GM18505 (cell line): ENCODE measurements around the gene WSB2.

Source experiments
- ATAC-seq: cut with Tn5 transposase; IDR thresholded peaks from one replicate; pipeline ENCODE4 v1.9.1; 2021; ENCODE audit not compliant: unreplicated experiment
- POLR2A ChIP-seq: IDR thresholded peaks from 4 replicates; pipeline ENCODE4 v1.6.1; 2011; ENCODE audit warnings: borderline replicate concordance; ENCODE audit not compliant: insufficient read depth, insufficient read length; ENCODE audit errors: extremely low read depth

WSB2 gene

DNA sequence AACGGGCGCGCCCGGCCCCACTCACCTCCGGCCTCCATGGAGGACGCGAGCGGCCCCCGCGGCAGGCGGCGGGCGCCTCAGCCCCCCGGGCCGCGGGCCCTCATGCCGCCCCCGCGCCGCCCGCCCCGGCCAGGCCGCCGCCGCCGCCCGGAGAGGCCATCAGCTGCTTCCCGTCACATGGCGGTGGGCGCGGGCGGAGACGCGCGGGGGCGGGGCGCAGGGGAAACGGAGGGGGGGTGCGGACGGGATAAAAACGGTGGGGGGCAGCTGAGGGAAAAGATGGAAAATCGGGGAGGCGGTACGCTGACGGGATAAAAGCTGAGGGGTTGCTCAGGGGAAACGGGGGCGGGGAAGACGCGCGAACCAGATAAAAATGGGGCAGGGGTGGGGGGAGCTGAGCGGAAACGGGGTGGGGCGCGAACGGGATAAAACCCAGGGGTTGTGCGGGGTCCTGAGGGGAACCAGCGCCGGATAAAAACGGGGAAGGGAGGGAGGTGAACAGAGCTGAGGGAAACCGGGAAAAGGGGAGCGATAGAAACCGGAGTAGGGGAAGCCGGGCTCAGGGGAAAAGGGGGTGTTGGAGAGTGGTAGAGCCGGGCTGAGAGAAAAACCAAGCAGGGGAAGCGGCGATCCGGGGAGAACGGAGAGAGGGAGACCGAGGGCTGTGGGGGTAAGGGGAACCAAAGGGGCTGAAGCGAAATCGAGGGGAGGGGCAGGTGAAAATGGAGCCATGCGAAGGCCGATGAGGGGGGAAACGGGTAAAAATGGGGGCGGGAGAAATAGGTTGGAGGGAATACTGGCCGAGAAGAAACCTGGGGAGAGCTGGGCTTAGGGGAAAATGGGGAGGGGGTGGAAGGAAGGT, at the start of gene WSB2:
Gene WSB2 (minus strand): TSS at position 169 of the 862 bp plus-strand sequence. CDS start 131 bp downstream, at position 38.
- ATAC-seq: peak; percentile 44
- no peak for TF ChIP-seq POLR2A

DNA sequence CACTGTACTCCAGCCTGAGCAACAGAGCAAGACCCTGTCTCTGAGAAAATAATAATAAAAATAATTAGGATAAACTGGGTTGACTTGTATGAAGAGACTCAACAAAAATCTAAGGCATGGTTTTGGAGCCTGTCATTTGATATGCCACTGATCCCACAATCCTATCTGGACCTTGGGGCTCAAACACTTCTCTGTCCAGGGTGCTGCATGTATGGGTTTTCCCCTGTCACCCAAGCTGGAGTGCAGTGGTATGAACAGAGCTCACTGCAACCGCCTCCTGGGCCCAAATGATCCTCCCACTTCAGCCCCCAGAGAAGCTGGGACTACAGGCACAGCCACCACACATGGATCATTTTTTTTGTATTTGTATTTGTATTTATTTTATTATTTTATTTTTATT, 48.1 kb upstream of the WSB2 start:
- TF ChIP-seq POLR2A: no peak
- ATAC-seq: no peak

GRCh38 chr12:118107694-118108093, 46.7 kb upstream of the WSB2 start:
- TF ChIP-seq POLR2A: no peak
- no peak for ATAC-seq

DNA sequence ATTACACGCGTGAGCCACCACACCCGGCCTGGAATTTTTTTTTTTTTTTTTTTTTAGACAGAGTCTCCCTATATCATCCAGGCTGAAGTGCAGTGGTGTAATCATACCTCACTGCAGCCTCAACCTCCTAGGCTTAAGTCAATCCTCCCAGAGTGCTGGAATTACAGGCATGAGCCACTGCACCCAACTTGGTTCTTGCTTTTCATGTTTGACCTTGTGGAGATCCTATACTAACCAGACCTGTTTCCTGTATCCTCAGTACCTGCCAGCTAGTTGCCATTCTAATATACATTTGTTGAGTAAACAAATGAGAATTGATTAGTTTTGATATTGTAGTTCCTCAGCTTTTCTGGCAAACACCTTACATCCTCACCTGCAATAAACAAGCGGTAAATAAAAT, 46.0 kb upstream of the WSB2 start:
- ATAC-seq: no peak
- no peak for TF ChIP-seq POLR2A

GRCh38 chr12:118103601-118104382, 42.8 kb upstream of the WSB2 start, which contains the start of gene VSIG10:
VSIG10 (minus strand) TSS chr12:118104011; CDS start chr12:118103671, 340 bp downstream.
- TF ChIP-seq POLR2A: no peak
- ATAC-seq: peak; percentile 40

DNA sequence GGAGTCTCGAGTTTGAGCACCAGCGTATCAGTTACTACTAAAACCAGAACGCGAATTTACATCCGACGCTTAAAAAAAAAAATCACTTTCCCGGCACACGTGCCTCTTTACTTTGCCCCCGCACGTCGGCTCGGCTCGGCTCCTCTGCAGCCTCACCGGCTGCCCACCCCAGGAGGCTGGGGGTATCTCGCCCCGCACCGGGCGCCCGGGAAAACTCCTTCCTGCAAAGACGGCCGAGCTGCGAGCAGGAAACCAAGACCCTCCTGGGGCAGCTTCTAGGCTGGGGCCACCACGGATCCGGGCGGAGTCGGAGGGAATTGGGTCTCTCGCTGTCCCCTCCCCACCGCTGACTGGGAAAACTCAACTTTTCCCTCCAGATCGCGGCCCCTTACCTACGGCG, 42.2 kb upstream of the WSB2 start:
- ATAC-seq: no peak
- TF ChIP-seq POLR2A: no peak

DNA sequence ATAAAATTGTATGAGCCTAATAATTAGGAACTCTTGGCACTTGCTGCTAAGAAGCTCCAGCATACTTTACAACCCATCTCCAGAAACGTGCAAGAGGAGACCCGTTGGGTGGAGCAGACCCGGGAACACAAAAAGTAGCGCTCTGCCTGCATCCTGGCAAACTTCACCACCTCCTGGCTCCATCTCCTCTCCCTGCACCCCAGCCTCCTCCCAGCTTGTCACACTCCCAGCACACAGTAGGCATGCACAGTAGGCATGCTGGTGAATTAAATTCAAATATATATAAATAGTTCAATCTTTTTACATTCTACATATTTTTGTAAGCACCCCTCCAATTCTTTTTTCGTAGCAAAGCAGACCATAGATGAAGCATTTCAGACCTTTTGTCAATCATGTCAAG, 41.6 kb upstream of the WSB2 start:
- TF ChIP-seq POLR2A: no peak
- ATAC-seq: no peak

DNA sequence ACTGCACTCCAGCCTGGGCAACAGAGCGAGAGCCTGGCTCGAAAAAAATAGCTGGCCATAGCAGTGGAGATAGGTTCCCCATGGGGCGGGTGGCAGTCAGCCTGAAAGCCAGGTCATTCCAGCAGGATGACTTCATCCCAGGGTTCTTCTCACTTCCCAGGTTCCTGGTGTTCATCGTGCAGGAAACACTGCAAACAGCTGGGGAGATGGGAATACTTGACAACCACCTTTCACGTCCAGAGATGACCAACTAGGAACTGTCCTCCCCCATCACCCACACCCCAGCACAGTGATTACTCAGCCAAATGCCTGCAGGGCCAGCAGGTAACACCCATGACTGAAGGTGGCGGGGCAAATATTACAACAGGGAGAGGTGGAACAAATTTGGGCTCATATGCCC, 41.1 kb upstream of the WSB2 start:
- no peak for TF ChIP-seq POLR2A
- no peak for ATAC-seq

DNA sequence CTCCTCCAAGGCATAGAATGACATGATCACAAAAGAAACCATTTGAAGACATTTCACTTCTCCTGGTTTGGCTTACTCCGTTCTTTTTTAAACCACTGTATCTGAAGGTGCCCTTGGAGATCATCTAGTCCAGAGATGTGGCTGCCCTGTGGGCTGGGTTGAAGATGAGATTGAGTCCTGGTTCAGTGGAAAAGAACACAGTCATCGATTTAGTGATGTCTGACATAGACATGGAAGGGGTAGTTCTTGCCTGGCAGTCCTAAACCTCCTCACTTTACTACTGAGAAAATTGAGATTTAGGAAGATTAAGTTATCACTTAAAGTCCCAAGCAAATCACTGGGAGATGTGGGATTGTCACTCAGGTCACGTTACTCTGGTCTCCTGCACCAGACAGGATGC, 40.1 kb upstream of the WSB2 start:
- TF ChIP-seq POLR2A: no peak
- ATAC-seq: no peak

- no peak for ATAC-seq
- TF ChIP-seq POLR2A: no peak
Measured at GRCh38 chr12:118098911-118099671, 38.1 kb upstream of the WSB2 start.

- no peak for ATAC-seq
Measured at GRCh38 chr12:118098401-118098800, 37.4 kb upstream of the WSB2 start.

GRCh38 chr12:118094039-118094438, 33.1 kb upstream of the WSB2 start:
- no peak for TF ChIP-seq POLR2A
- no peak for ATAC-seq

More at GRCh38 chr12:118098401-118098800, 37.4 kb upstream of the WSB2 start:
- TF ChIP-seq POLR2A: no peak

GRCh38 chr12:118089782-118090181, 28.8 kb upstream of the WSB2 start:
- TF ChIP-seq POLR2A: no peak
- ATAC-seq: no peak
